Measurements from ENCODE around the gene GALK1. TPM values are rescaled to one million over a fixed set of nuclear protein-coding genes. Genes with fewer than 3 reads are reported as not detected.

The GALK1 gene
- total and polyA plus RNA-seq, 2 of the 13 experiments (the other 11 are each of a cell fraction or from before 2014, with no cell fraction given) = 59.9 to 93.6 TPM

GRCh38 chr17:75739174-75739573 lies 25.8 kb downstream of the GALK1 start:
- H3K27ac ChIP-seq (ENCODE audit: extremely low read length, insufficient read depth, low read length) = no peak overlapping the region
- H4K20me1 ChIP-seq (ENCODE audit: insufficient read depth, low read length) = no peaks in the 10 kb centered on the region
- H3K79me2 ChIP-seq (ENCODE audit: insufficient read depth, low read length) = no peaks in the 10 kb centered on the region
- no peak overlapping the region for H3K4me3 ChIP-seq (replicated peaks in 1 of 3; ENCODE audit: insufficient read depth in 1 of 3, low read depth in 2 of 3, low read length in 3 of 3)
- H2AFZ ChIP-seq (ENCODE audit: low read length) = no peak overlapping the region
- H3K4me2 ChIP-seq (ENCODE audit: low read depth, low read length) = no peak overlapping the region
- TF ChIP-seq ZNF10 (CRISPR knock-in tag; IDR thresholded peaks at IDR 0.05; ENCODE audit: borderline replicate concordance, low read depth) (no peak), ZSCAN29 (CRISPR knock-in tag; conservative IDR thresholded peaks at IDR 0.05) (no peak), RBM39 (IDR thresholded peaks at IDR 0.05; ENCODE audit: low read depth, low read length, poor library complexity, severe bottlenecking) (no peak), TSC22D2 (CRISPR knock-in tag; IDR thresholded peaks at IDR 0.05; ENCODE audit: borderline replicate concordance) (no peak)
- TF ChIP-seq, protein P1, sequence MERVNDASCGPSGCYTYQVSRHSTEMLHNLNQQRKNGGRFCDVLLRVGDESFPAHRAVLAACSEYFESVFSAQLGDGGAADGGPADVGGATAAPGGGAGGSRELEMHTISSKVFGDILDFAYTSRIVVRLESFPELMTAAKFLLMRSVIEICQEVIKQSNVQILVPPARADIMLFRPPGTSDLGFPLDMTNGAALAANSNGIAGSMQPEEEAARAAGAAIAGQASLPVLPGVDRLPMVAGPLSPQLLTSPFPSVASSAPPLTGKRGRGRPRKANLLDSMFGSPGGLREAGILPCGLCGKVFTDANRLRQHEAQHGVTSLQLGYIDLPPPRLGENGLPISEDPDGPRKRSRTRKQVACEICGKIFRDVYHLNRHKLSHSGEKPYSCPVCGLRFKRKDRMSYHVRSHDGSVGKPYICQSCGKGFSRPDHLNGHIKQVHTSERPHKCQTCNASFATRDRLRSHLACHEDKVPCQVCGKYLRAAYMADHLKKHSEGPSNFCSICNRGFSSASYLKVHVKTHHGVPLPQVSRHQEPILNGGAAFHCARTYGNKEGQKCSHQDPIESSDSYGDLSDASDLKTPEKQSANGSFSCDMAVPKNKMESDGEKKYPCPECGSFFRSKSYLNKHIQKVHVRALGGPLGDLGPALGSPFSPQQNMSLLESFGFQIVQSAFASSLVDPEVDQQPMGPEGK (CRISPR knock-in tag; IDR thresholded peaks at IDR 0.05) = no peak
- no TSS peak for BruUV-seq (replicated peaks)
- H3K9ac ChIP-seq (ENCODE audit: insufficient read depth, low read depth, low read length) = no peak overlapping the region
- intact Hi-C loops (cut with micrococcal nuclease; ENCODE audit: unreplicated experiment) (no loop called here), in situ Hi-C loops (cut with HindIII; ENCODE audit: extremely low pct_ligation_motif_present, low pct_unique_long_range_greater_than_20kb) (no loop called here)
- FAIRE-seq = no peak
- no peak for ATAC-seq
- DNase-seq (ENCODE audit: low spot score) = no peak
- H3K9me3 ChIP-seq (ENCODE audit: low read length) = no peaks in the 10 kb centered on the region
- CTCF ChIA-PET (ENCODE audit: low intra/inter-chr PET ratio, low total read pairs) = no interaction called here
- peaks cover 49% of the 10 kb centered on the region for H3K4me1 ChIP-seq (ENCODE audit: insufficient read depth, low read length)
- POLR2A ChIA-PET = interaction anchor here (1.0 to 2.0 kb wide), 7 partner anchors 8 to 94 kb away, joined by 3 to 21 read pairs (median 5); partner anchors contain the start of gene ITGB4
- H3K27me3 ChIP-seq (ENCODE audit: control insufficient read depth in 1 of 2, insufficient read depth in 2 of 2, low read length in 2 of 2) = peaks cover 0 to 4% of the 10 kb centered on the region in 2 experiments; a peak in 2 of 5 replicates
- 90% methylated on average over 7 of the region's 7 CpGs for WGBS (ENCODE audit: low lambda C conversion rate)
- H3K36me3 ChIP-seq (replicated peaks in 1 of 2; ENCODE audit: control insufficient read depth in 1 of 2, insufficient read depth in 2 of 2, low read length in 2 of 2) = no peaks in the 10 kb centered on the region

Data from HepG2 (cell line).